GM20431 (cell line): ENCODE measurements around the gene KIF1B.

Experiments
- in situ Hi-C: fragments of 300-500 bp; cut with MseI, MboI; formaldehyde crosslinking; loops from one replicate; pipeline ENCODE4 v1.15.0; 2020; ENCODE audit warnings: low sequenced_read_pairs; ENCODE audit not compliant: unreplicated experiment

Gene KIF1B

DNA sequence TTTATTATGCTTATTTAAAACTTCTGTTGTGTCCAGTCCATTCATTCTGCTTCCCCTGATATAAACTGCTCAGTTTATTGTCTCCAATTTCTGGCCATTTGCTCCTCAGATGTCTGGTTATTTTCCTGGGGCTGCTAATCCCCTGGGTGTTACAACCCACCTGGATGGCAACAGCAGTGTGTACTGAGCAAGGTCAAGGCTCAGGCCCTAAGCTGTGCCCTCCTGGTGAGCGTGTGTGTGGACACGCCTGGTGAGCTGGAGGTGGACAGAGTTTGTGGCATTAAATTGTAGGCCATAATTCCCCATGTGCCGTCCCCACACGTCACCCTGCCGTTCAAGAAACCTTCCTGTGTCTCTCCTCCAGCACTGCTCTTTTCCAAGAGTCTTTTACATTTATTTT lies 18.1 kb upstream of the KIF1B start:
- in situ Hi-C loops, result no loop called here

DNA sequence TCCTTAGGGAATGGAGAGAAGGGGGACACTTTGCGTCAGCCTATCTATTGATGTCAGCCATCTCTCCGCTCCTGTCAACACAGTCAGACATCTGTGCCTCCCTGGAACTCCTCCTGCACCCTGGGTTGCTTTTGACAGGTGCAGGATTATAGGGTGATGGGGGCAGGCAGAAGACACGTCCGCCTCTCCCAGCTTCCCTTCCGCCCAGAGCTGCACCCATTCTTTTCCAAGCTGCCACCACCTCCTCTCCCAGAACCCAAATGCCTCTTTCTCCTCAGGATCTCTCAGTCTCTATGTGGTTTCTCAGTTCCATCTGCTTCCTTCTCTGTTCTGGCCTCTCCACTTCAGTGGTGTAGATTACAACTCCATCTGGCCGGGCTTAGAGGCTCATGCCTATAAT lies 17.1 kb upstream of the KIF1B start:
- in situ Hi-C loops, result no loop called here

GRCh38 chr1:10195570-10195969 lies 14.8 kb upstream of the KIF1B start:
- in situ Hi-C loops, result no loop called here

DNA sequence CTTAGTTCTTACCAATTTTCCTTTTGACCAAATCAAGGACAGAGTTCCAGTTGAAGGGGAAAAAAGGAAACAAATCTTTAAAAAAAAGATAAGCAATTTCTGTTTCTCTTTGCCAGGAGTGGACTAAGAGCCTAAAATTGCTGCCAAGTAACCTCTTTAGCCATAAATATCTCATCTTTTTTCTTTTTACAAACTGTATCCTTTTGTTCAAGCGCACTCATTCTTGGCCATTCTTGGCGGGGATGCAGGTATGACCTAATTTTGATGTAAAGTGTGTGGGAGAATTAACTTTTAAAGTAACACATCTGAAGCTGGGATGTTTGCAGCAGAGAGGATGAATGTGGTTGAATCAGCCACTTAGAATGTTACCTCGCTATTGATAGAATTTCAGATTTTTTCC lies 13.4 kb upstream of the KIF1B start:
- in situ Hi-C loops, result no loop called here

DNA sequence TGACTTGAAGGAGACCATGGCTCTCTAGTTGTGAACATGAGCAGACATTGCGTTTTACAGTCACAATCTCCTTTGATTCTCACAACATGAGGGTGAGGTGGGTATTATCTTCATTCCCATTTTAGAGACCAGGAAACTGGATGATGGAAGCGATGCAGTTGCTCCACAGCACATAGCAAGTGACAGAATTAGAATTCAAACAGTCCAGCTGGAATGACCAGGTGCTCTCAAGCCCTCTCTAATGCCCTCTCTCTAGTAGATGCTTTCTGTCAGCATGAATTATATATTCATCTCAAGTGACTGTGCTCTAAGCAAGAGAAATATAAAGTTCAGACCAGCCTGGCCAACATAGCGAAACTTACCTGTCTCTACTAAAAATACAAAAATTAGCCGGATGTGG lies 9.8 kb upstream of the KIF1B start:
- in situ Hi-C loops, result loop anchor here (25.0 kb wide), 1 partner anchor 137 kb away; no protein-coding TSS in a partner anchor

DNA sequence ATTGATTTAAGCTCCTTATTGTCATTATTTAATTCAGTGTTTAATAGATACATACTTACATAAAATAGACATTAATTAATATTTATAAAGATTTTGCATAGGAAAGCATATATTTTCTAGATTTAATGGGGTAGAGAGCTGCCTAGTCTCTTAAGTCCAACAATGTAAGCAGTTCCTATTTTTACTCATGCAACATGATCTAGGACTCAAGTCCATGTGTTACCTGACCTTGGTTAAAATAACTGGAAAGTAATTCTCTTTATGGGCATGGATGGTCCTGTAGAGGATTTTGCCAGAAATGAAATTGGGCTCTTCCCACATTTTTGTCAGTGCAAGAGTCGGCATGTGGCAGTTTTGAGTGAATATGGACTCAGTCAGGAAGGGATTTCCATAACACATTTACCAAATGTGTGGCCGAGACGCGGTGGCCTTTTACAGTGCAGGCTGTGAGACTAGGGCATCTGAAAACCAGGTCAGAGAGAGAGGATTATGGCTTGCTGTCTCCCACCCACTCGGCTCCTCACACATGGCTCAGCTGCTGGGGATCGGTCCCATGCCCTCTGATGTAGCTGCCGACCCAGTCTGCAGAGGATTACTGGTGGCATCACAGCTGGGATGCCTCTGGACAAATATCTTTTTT lies 6.2 kb upstream of the KIF1B start:
- in situ Hi-C loops, result loop anchor here (25.0 kb wide), 1 partner anchor 133 kb away; no protein-coding TSS in a partner anchor

GRCh38 chr1:10205206-10205605 lies 5.2 kb upstream of the KIF1B start:
- in situ Hi-C loops, result loop anchor here (25.0 kb wide), 1 partner anchor 132 kb away; no protein-coding TSS in a partner anchor

DNA sequence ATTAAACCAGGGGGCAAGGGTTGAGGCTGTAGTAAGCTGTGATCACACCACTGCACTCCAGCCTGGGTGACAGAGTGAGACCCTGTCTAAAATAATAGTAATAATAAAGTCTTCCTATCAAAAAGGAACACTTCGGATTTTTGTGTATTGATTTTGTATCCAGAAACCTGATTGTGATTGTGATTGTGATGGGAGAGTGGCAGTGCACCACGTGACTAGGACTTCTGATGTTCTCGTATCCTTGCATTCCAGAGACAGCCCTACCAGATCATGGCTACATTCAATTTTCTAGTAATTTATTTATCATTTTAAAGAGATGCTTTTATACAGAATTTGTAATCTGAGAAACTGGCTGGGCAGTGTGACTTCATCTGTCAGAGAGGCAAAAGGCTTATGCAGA lies 2.6 kb upstream of the KIF1B start:
- in situ Hi-C loops, result loop anchor here (25.0 kb wide), 1 partner anchor 129 kb away; no protein-coding TSS in a partner anchor

GRCh38 chr1:10208537-10208936 lies 1.8 kb upstream of the KIF1B start:
- in situ Hi-C loops, result loop anchor here (25.0 kb wide), 1 partner anchor 129 kb away; no protein-coding TSS in a partner anchor

DNA sequence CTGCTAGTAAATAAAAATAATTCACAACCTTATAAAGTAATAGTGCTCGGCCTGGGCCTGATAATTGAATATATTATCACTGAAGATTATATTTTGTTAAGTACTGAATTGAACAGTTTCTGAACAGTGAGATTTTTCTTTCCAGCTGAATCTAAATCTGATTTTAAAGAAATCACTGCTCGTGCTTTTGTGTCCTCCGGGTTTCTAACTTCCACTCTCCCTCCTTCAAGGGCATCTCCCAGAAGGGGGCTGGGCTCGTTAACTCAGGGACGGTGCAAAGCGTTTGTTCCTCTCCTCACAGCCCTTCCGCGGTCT lies 823 bp upstream of the KIF1B start:
- in situ Hi-C loops, result loop anchor here (25.0 kb wide), 1 partner anchor 128 kb away; no protein-coding TSS in a partner anchor

GRCh38 chr1:10210841-10211804 lies 753 bp downstream of the KIF1B start:
- in situ Hi-C loops, result loop anchor here (25.0 kb wide), 1 partner anchor 126 kb away; no protein-coding TSS in a partner anchor

- in situ Hi-C loops, result loop anchor here (25.0 kb wide), 1 partner anchor 125 kb away; no protein-coding TSS in a partner anchor
Observed at GRCh38 chr1:10211805-10212410, 1.5 kb downstream of the KIF1B start.

DNA sequence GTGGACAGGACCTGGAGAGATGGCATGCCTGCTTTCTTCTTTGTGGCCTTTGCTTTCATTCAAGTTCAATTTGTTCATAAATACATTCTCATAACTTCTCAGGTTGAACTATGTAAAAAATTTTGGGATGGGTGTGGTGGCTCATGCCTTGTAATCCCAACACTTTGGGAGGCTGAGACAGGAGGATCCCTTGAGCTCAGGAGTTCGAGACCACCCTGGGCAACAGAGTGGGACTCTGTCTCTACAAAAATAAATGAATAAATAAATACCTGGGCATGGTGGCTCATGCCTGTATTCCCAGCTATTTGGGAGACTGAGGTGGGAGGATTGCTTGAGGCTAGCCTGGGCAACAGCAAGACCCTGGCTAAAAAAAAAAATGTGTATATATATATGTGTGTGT lies 2.1 kb downstream of the KIF1B start:
- in situ Hi-C loops, result loop anchor here (25.0 kb wide), 1 partner anchor 125 kb away; no protein-coding TSS in a partner anchor

- in situ Hi-C loops, result loop anchor here (25.0 kb wide), 1 partner anchor 124 kb away; no protein-coding TSS in a partner anchor
Observed at GRCh38 chr1:10213186-10213705, 2.9 kb downstream of the KIF1B start.

DNA sequence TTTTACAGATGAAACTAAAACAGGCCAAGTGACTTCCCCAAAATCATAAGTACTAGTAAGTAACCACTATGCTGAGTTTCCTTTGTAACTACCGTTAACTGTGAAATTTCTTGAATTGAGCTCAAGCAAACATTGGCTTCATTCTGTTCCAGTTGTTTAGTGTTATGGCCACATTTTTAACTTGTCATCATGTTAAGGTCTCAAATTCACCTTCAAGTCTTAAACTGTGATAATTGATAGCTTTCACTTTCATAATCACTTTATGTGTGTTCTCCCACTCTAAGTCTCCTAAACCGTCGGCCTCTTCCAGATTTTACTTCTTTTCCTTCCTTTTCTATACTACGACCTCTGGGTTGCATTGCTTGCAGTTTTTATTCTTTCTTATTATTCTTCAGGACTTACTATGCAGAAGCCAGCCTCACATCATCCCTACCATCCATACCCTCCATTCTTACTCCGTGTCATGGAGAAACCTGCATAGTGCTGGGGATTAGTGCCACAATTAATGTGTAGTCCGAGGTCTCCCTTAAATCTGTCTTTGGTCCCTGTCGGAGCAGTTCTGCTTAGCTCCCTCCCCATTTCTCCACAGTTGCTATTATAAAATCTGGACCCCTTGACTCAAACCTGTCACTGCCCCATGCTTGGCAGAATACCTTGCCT lies 5.8 kb downstream of the KIF1B start:
- in situ Hi-C loops, result loop anchor here (25.0 kb wide), 1 partner anchor 121 kb away; no protein-coding TSS in a partner anchor

- in situ Hi-C loops, result loop anchor here (25.0 kb wide), 1 partner anchor 119 kb away; no protein-coding TSS in a partner anchor
Observed at GRCh38 chr1:10217748-10218441, 7.5 kb downstream of the KIF1B start.

DNA sequence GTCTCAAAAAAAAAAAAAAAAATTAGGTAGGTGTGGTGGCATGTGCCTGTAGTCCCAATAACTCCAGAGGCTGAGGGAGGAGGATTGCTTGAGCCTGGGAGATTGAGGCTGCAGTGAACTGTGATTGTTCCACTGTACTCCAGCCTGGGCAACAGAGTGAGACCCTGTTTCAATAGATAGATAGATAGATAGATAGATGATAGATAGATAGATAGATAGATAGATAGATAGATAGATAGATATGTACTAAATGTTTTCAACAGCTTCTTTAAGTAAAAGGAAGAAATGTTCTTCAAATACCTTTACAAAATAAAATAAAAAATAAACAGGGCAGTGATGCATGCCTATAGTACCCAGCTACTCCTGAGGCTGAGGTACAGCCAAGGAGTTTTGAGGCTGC lies 9.8 kb downstream of the KIF1B start:
- in situ Hi-C loops, result loop anchor here (25.0 kb wide), 1 partner anchor 117 kb away; no protein-coding TSS in a partner anchor

DNA sequence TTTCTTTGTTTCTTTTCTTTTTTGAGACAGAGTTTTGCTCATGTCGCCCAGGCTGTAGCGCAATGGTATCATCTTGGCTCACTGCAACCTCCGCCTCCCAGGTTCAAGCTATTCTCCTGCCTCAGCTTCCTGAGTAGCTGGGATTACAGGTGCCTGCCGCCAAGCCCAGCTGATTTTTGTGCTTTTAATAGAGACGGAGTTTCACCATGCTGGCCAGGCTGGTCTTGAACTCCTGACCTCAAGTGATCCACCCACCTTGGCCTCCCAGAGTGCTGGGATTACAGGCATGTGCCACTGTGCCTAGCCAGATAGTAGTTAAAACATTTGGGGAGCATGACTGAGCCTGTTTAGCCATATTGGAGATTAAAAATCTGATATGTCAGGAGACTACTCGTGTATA lies 10.3 kb downstream of the KIF1B start:
- in situ Hi-C loops, result loop anchor here (25.0 kb wide), 1 partner anchor 117 kb away; no protein-coding TSS in a partner anchor

DNA sequence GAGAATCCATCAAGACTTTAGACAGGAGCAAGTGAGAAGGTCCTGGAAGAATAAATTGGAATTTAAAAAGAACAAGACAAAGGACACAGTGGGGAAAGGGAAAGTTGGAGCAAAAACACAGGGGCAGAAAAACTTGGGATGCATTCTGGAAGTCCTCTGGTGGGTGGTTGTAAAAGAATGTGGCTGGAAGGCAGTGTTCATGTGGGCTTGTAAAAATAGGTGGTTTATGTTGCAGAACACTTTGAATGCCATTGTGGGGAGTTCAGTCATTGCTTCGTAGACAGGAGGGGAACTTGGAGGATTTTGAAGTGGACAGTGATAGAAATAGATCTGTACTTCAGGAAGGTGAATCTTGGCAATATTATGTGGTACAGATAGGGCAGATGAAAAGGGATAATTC lies 15.2 kb downstream of the KIF1B start:
- in situ Hi-C loops, result no loop called here
